SK-N-SH treated with all-trans-retinoic acid at 6 μM for 48 hours (cell line): Measurements from ENCODE around the gene FAM90A1.

Experiments
- ARNTL ChIP-seq: fragments of 450-650 bp; formaldehyde crosslinking; IDR thresholded peaks from 2 replicates; pipeline ENCODE4 v1.5.0; 2020; ENCODE audit warnings: low read depth, mild to moderate bottlenecking, moderate library complexity, borderline replicate concordance
- CREB5 ChIP-seq: fragments of 250-450 bp; sonication (Bioruptor Pico); IDR thresholded peaks from 2 replicates; pipeline ENCODE4 v1.5.1; 2020; ENCODE audit warnings: low read depth, mild to moderate bottlenecking, moderate library complexity
- CSDC2 ChIP-seq: fragments of 250-450 bp; sonication (Bioruptor Pico); IDR thresholded peaks from 2 replicates; pipeline ENCODE4 v1.5.0; 2020; ENCODE audit warnings: mild to moderate bottlenecking, moderate library complexity
- ESRRG ChIP-seq: fragments of 250-450 bp; sonication (Bioruptor Pico); IDR thresholded peaks from 2 replicates; pipeline ENCODE4 v1.6.1; 2021; ENCODE audit warnings: mild to moderate bottlenecking
- GLIS3 ChIP-seq: fragments of 250-450 bp; sonication (Bioruptor Pico); IDR thresholded peaks from 2 replicates; pipeline ENCODE4 v1.5.0; 2020; ENCODE audit warnings: mild to moderate bottlenecking, moderate library complexity
- OSR1 ChIP-seq: fragments of 250-450 bp; sonication (Bioruptor Pico); IDR thresholded peaks from 2 replicates; pipeline ENCODE4 v1.8.0; 2022; ENCODE audit warnings: moderate library complexity, mild to moderate bottlenecking, inconsistent platforms
- RARB ChIP-seq: fragments of 250-450 bp; sonication (Bioruptor Pico); IDR thresholded peaks from 2 replicates; pipeline ENCODE4 v1.8.0; 2021; ENCODE audit warnings: mild to moderate bottlenecking, moderate library complexity
- TCF4 ChIP-seq: fragments of 250-450 bp; sonication (Bioruptor Pico); IDR thresholded peaks from 2 replicates; pipeline ENCODE4 v1.8.0; 2021; ENCODE audit warnings: mild to moderate bottlenecking, moderate library complexity, borderline replicate concordance
- TOX ChIP-seq: fragments of 250-450 bp; sonication (Bioruptor Pico); IDR thresholded peaks from 2 replicates; pipeline ENCODE4 v1.8.0; 2021; ENCODE audit warnings: mild to moderate bottlenecking, moderate library complexity, borderline replicate concordance
- TSHZ2 ChIP-seq: fragments of 250-450 bp; sonication (Bioruptor Pico); IDR thresholded peaks from 2 replicates; pipeline ENCODE4 v1.5.0; 2020; ENCODE audit warnings: mild to moderate bottlenecking, moderate library complexity
- ZC3H10 ChIP-seq: fragments of 250-450 bp; sonication (Bioruptor Pico); IDR thresholded peaks from 2 replicates; pipeline ENCODE4 v1.5.1; 2021; ENCODE audit warnings: mild to moderate bottlenecking, moderate library complexity
- ZNF565 ChIP-seq: fragments of 450-650 bp; formaldehyde crosslinking; conservative IDR thresholded peaks from 2 replicates; pipeline ENCODE4 v1.5.0; 2020; ENCODE audit warnings: low read depth, mild to moderate bottlenecking, moderate library complexity
- ZNF8 ChIP-seq: fragments of 450-650 bp; formaldehyde crosslinking; IDR thresholded peaks from 2 replicates; pipeline ENCODE4 v1.5.0; 2020; ENCODE audit warnings: mild to moderate bottlenecking, moderate library complexity
- TF ChIP-seq, protein P1 (sequence below): fragments of 250-450 bp; sonication (Bioruptor Pico); IDR thresholded peaks from 2 replicates; pipeline ENCODE4 v1.8.0; 2020; ENCODE audit warnings: mild to moderate bottlenecking, moderate library complexity, borderline replicate concordance

DNA sequence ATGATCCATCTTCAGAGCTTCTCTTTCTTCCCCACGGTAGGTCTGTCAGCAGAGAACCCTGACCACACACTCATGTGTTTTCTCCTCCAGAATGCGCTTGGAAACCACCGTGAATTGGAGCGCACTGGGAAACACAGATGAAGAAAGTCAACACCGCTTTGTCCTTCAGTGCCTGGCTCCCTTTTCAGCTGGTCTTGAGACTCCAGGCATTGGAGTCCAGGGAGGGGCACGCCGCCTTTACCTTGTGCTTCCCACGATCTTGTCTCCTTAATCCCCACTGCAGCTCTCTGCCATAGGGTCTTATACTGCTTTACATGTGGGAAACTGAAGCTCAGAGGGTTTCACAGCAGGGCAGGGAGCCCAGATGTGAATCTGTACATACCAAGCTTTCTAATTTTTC is 1.1 kb downstream of the FAM90A1 start:
- no peak for TF ChIP-seq RARB (CRISPR knock-in tag)
- no peak for TF ChIP-seq ESRRG (CRISPR knock-in tag)
- no peak for TF ChIP-seq ARNTL (CRISPR knock-in tag)
- TF ChIP-seq ZNF8 = no peak
- no peak for TF ChIP-seq CREB5 (CRISPR knock-in tag)
- TF ChIP-seq, protein P1, sequence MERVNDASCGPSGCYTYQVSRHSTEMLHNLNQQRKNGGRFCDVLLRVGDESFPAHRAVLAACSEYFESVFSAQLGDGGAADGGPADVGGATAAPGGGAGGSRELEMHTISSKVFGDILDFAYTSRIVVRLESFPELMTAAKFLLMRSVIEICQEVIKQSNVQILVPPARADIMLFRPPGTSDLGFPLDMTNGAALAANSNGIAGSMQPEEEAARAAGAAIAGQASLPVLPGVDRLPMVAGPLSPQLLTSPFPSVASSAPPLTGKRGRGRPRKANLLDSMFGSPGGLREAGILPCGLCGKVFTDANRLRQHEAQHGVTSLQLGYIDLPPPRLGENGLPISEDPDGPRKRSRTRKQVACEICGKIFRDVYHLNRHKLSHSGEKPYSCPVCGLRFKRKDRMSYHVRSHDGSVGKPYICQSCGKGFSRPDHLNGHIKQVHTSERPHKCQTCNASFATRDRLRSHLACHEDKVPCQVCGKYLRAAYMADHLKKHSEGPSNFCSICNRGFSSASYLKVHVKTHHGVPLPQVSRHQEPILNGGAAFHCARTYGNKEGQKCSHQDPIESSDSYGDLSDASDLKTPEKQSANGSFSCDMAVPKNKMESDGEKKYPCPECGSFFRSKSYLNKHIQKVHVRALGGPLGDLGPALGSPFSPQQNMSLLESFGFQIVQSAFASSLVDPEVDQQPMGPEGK (CRISPR knock-in tag) = no peak
- no peak for TF ChIP-seq TCF4 (CRISPR knock-in tag)
- TF ChIP-seq CSDC2 (CRISPR knock-in tag) = no peak
- TF ChIP-seq ZNF565 (CRISPR knock-in tag) = no peak
- no peak for TF ChIP-seq ZC3H10 (CRISPR knock-in tag)
- TF ChIP-seq GLIS3 (CRISPR knock-in tag) = no peak
- TF ChIP-seq TSHZ2 (CRISPR knock-in tag) = no peak
- TF ChIP-seq TOX (CRISPR knock-in tag) = no peak
- TF ChIP-seq OSR1 (CRISPR knock-in tag) = no peak
